Measurements from ENCODE around the gene RALBP1. TPM values are rescaled to one million over a fixed set of nuclear protein-coding genes. Genes with fewer than 3 reads are reported as not detected.

Gene RALBP1
- total and polyA plus RNA-seq, 9 of the 15 experiments (the other 6 are each of a cell fraction or from before 2014, with no cell fraction given) = 10.9 to 70.0 (median 61.3) TPM

GRCh38 chr18:9475643-9476591, 604 bp downstream of the RALBP1 start (continued):
- TF ChIP-seq, protein P1, sequence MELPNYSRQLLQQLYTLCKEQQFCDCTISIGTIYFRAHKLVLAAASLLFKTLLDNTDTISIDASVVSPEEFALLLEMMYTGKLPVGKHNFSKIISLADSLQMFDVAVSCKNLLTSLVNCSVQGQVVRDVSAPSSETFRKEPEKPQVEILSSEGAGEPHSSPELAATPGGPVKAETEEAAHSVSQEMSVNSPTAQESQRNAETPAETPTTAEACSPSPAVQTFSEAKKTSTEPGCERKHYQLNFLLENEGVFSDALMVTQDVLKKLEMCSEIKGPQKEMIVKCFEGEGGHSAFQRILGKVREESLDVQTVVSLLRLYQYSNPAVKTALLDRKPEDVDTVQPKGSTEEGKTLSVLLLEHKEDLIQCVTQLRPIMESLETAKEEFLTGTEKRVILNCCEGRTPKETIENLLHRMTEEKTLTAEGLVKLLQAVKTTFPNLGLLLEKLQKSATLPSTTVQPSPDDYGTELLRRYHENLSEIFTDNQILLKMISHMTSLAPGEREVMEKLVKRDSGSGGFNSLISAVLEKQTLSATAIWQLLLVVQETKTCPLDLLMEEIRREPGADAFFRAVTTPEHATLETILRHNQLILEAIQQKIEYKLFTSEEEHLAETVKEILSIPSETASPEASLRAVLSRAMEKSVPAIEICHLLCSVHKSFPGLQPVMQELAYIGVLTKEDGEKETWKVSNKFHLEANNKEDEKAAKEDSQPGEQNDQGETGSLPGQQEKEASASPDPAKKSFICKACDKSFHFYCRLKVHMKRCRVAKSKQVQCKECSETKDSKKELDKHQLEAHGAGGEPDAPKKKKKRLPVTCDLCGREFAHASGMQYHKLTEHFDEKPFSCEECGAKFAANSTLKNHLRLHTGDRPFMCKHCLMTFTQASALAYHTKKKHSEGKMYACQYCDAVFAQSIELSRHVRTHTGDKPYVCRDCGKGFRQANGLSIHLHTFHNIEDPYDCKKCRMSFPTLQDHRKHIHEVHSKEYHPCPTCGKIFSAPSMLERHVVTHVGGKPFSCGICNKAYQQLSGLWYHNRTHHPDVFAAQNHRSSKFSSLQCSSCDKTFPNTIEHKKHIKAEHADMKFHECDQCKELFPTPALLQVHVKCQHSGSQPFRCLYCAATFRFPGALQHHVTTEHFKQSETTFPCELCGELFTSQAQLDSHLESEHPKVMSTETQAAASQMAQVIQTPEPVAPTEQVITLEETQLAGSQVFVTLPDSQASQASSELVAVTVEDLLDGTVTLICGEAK (IDR thresholded peaks at IDR 0.05) = no peak
- TF ChIP-seq, protein P1 (CRISPR knock-in tag; IDR thresholded peaks at IDR 0.05) = no peak
- TF ChIP-seq ZNF76 (CRISPR knock-in tag; IDR thresholded peaks at IDR 0.05; ENCODE audit: borderline replicate concordance) (peak; percentile 74; the same call in 1 of the 2 replicates), POLR2G (IDR thresholded peaks at IDR 0.05; ENCODE audit: low read depth, low read length) (peak; percentile 51; the same call in 1 of the 2 replicates), ZNF24 (IDR thresholded peaks at IDR 0.05) (no peak; the same call in 1 of the 2 replicates), ESRRA (IDR thresholded peaks at IDR 0.05; ENCODE audit: borderline replicate concordance, low read depth) (no peak), HOXB6 (CRISPR knock-in tag; IDR thresholded peaks at IDR 0.05; ENCODE audit: borderline replicate concordance) (no peak), XRCC3 (IDR thresholded peaks at IDR 0.05) (no peak), BRD9 (IDR thresholded peaks at IDR 0.05; ENCODE audit: low read depth, partially characterized antibody) (no peak), ZNF695 (CRISPR knock-in tag; IDR thresholded peaks at IDR 0.05) (0 out of 2 replicates have a peak, but pooled peaks have one; percentile 39), PURB (CRISPR knock-in tag; IDR thresholded peaks at IDR 0.05; ENCODE audit: low read depth) (no peak), BRCA1 (IDR thresholded peaks at IDR 0.05) (no peak), BRCA1 (CRISPR knock-in tag; IDR thresholded peaks at IDR 0.05) (peak; percentile 97)
- TF ChIP-seq, protein P2, sequence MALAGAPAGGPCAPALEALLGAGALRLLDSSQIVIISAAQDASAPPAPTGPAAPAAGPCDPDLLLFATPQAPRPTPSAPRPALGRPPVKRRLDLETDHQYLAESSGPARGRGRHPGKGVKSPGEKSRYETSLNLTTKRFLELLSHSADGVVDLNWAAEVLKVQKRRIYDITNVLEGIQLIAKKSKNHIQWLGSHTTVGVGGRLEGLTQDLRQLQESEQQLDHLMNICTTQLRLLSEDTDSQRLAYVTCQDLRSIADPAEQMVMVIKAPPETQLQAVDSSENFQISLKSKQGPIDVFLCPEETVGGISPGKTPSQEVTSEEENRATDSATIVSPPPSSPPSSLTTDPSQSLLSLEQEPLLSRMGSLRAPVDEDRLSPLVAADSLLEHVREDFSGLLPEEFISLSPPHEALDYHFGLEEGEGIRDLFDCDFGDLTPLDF (CRISPR knock-in tag; IDR thresholded peaks at IDR 0.05) = no peak
- TF ChIP-seq, protein P3, sequence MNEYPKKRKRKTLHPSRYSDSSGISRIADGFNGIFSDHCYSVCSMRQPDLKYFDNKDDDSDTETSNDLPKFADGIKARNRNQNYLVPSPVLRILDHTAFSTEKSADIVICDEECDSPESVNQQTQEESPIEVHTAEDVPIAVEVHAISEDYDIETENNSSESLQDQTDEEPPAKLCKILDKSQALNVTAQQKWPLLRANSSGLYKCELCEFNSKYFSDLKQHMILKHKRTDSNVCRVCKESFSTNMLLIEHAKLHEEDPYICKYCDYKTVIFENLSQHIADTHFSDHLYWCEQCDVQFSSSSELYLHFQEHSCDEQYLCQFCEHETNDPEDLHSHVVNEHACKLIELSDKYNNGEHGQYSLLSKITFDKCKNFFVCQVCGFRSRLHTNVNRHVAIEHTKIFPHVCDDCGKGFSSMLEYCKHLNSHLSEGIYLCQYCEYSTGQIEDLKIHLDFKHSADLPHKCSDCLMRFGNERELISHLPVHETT (CRISPR knock-in tag; conservative IDR thresholded peaks at IDR 0.05 in 1 of 2, IDR thresholded peaks at IDR 0.05 in 1 of 2) = peak in 1 of 2 experiments; percentile 7; a peak in 1 of 4 replicates

All from K562 (cell line).